Right atrium auricular region (tissue), 2 donors: ENCODE data around the gene GMEB2. TPM values are rescaled to one million over a fixed set of nuclear protein-coding genes. Genes with fewer than 3 reads are reported as not detected.
A peak's percentile ranks its signal among the peaks of the same experiment; 100 is the strongest.

Experiments
- DNase-seq: peaks from one replicate; pipeline ENCODE4 v3.0.0-alpha.2; 2019; ENCODE audit warnings: low spot score
- H3K27ac ChIP-seq, 2 donors: fragments of 200-600 bp; sonication (generic); 1 replicate in 1 of 2; 2 replicates in 1 of 2; pipeline ENCODE4 v1.5.1; 2016 to 2019
- H3K27me3 ChIP-seq, 2 donors: fragments of 200-600 bp; sonication (generic); one replicate each; pipeline versions ENCODE4 v1.5.1 to v1.6.0; 2017 to 2019
- H3K36me3 ChIP-seq: fragments of 200-600 bp; sonication (generic); one replicate; pipeline ENCODE4 v1.5.1; 2016
- H3K4me1 ChIP-seq, 2 donors: fragments of 200-600 bp; sonication (generic); one replicate each; pipeline versions ENCODE4 v1.5.1 to v1.6.0; 2017 to 2019
- H3K4me3 ChIP-seq, 2 donors: fragments of 200-600 bp; sonication (generic); 1 replicate in 1 of 2; 2 replicates in 1 of 2; pipeline ENCODE4 v1.5.1; 2017 to 2019; ENCODE audit warnings: mild to moderate bottlenecking in 1 of 2, moderate library complexity in 1 of 2
- H3K9me3 ChIP-seq, 2 donors: fragments of 200-600 bp; sonication (generic); one replicate each; pipeline ENCODE4 v1.5.1; 2019
- total RNA-seq, 2 donors: library from RNA; depleted of rRNA; stranded (reverse); fragments of >200 nt; gene quantifications; one replicate each; pipeline ENCODE4 v1.1.0, GENCODE V29; 2016
- TF ChIP-seq, protein P1 (sequence below), 2 donors: fragments of 200-600 bp; sonication (generic); IDR thresholded peaks; one replicate each; pipeline ENCODE4 v1.5.1; 2019; ENCODE audit warnings: antibody characterized with exemption in 2 of 2

The GMEB2 gene
- total RNA-seq, 2 donors from 2014 or later = 5.8 to 9.4 TPM

DNA sequence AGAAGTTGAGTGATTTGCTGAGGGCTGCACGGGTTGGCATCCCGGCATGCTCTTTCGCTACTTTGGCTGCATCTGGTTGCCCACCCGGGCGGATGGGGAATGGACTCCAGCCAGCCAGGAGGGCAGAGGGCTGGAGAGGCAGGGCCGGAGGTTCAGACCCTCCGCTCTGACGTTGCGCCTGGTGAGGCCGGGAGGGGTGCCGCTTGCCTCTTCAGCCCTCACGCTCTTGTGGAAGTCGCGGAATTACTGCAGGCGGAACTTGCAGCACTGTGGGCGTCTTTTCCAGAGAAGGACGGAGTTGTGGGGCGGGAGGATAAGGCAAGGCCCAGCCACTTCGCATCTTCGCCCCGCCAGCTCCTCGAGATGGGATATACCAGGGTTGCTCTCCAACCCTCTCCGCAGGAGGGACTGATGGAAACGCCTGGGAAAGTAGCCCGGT is 31.9 kb upstream of the GMEB2 start:
- Histone ChIP-seq H3K9me3 (no peaks in the 10 kb centered on the region), H3K27me3 (no peaks in the 10 kb centered on the region), H3K4me1 (peaks cover 0 to 27% of the 10 kb centered on the region in 2 donors), H3K36me3 (peaks cover 24% of the 10 kb centered on the region), H3K4me3 (peak overlapping the region; percentile 63 to 78), H3K27ac (peak overlapping the region; percentile 81 to 82)
- DNase-seq = no peak
- TF ChIP-seq, protein P1, sequence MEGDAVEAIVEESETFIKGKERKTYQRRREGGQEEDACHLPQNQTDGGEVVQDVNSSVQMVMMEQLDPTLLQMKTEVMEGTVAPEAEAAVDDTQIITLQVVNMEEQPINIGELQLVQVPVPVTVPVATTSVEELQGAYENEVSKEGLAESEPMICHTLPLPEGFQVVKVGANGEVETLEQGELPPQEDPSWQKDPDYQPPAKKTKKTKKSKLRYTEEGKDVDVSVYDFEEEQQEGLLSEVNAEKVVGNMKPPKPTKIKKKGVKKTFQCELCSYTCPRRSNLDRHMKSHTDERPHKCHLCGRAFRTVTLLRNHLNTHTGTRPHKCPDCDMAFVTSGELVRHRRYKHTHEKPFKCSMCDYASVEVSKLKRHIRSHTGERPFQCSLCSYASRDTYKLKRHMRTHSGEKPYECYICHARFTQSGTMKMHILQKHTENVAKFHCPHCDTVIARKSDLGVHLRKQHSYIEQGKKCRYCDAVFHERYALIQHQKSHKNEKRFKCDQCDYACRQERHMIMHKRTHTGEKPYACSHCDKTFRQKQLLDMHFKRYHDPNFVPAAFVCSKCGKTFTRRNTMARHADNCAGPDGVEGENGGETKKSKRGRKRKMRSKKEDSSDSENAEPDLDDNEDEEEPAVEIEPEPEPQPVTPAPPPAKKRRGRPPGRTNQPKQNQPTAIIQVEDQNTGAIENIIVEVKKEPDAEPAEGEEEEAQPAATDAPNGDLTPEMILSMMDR (IDR thresholded peaks at IDR 0.05) = no peak

DNA sequence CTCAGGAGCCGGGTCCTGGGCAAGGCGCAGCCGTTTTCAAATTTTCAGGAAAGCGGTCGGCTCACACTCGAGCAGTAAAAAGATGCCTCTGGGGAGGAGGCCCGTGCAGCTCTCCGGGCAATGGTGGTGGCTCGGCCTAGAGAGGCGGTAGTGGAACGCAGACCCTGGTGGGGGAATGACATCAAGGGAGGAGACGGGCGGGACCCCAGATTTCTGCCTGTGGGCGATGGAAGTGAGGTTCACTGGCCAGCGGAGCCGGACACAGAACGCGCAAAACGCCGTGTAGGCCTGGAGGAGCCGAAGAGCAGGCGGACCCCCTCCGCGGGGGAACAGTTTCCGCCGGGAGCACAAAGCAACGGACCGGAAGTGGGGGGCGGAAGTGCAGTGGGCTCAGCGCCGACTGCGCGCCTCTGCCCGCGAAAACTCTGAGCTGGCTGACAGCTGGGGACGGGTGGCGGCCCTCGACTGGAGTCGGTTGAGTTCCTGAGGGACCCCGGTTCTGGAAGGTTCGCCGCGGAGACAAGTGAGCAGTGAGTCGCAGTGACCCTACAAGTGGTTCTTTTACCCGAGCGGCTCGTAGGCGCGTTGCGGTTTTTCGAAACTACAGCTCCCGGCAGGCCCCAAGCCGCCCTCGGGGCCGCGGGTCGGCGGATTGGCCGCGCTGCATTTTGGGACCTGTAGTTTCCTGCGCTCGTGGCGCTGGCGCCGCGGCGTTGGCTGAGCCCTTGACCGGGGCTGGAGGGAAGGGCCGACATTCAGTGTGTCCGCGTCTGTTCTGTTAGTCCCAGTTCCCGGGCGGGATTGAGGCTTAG is 31.2 kb upstream of the GMEB2 start, which contains the start of gene RTEL1:
TSS of gene RTEL1 (plus strand) at position 376 of the 812 bp plus-strand sequence. CDS start 1,091 bp downstream, outside the sequence.
- DNase-seq = peak; percentile 94
- H3K9me3 ChIP-seq = no peaks in the 10 kb centered on the region
- H3K27ac ChIP-seq = peak within 1 kb of the TSS; percentile 81 to 82

DNA sequence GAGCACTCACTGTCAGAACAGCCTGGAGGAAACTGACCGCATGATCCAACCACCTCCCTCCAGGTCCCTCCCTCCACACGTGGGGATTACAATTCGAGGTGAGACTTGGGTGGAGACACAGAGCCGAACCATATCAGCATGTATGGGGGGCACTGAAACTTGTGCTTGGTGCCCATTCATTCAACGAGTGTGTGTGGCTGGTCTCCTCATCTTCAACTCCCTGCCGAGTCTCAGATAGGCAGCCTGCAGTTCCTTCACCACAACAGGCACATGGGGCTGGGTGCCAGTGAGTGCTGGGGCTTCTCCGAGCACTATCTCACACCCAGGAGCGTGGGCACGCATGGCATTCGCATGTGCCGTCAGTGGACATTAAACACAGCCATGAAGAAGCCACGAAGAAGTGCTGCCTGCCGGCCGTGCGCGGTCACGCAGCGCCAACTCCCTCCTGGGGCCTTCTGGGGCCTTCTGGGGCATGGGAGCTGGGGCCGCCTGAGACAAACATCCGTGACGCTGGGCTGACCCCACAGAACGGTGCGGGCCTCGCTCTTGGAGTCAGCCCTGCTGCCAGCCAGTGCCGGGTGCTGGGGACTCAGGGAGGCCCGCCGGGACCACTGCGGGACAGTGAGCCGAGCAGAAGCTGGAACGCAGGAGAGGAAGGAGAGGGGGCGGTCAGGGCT is 30.5 kb upstream of the GMEB2 start:
- no peak for DNase-seq
- H3K36me3 ChIP-seq = peaks cover 13% of the 10 kb centered on the region
- peak overlapping the region; percentile 63 to 78 for H3K4me3 ChIP-seq
- H3K9me3 ChIP-seq = no peaks in the 10 kb centered on the region
- H3K27me3 ChIP-seq = no peaks in the 10 kb centered on the region
- TF ChIP-seq, protein P1 (IDR thresholded peaks at IDR 0.05) = no peak
- H3K27ac ChIP-seq = peak overlapping the region; percentile 81 to 82
- peaks cover 0 to 39% of the 10 kb centered on the region in 2 donors for H3K4me1 ChIP-seq

More for the DNA sequence above, 31.2 kb upstream of the GMEB2 start, which contains the start of gene RTEL1:
- TF ChIP-seq, protein P1 (IDR thresholded peaks at IDR 0.05) = peak in 1 of 2 donors; percentile 19
- Histone ChIP-seq H3K27me3 (no peaks in the 10 kb centered on the region), H3K4me3 (peak within 1 kb of the TSS; percentile 63 to 78), H3K4me1 (peaks cover 0 to 32% of the 10 kb centered on the region in 2 donors), H3K36me3 (peaks cover 20% of the 10 kb centered on the region)

DNA sequence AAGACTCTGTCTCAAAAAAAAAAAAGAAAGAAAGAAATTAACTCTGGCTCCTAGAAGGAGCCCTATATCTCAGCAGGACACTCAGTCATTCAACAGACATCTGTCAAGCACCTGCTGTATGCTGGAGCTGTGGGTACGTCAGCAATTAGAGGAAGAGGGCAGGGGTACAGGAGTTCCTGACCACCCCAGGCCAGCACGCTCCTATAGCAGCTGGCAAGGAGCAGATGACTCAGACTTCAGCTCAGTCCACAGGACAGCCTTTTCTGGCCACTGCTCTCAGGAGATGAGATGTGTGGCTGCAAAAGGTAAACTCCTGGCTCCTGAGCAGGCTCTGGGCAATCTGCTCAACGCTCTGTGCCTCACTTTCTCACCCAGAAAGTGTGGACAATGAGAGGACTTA is 29.6 kb upstream of the GMEB2 start:
- no peaks in the 10 kb centered on the region for H3K27me3 ChIP-seq
- H3K36me3 ChIP-seq = peaks cover 5% of the 10 kb centered on the region
- TF ChIP-seq, protein P1 (IDR thresholded peaks at IDR 0.05) = no peak
- H3K4me1 ChIP-seq = peaks cover 0 to 48% of the 10 kb centered on the region in 2 donors
- DNase-seq = no peak
- H3K27ac ChIP-seq = no peak overlapping the region
- H3K9me3 ChIP-seq = no peaks in the 10 kb centered on the region
- H3K4me3 ChIP-seq = no peak overlapping the region

DNA sequence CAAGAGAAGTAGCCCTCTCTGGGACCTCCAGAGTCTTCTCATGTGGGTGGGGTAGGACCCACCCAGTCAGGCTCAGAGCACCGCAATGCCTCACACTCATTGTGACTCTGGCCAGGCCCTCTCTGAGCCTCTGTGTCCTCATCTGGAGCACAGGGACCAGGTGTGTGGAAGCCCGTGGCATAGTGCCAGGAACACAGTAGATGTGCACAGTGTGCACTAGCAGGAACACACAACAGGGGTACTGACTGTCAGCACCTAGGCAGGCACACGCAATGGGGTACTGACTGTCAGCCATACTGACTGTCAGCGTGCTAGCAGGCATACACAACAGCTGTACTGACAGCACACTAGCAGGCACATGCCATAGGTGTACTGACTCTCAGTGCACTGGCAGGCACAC is 28.3 kb upstream of the GMEB2 start:
- peaks cover 0 to 4% of the 10 kb centered on the region in 2 donors for H3K27me3 ChIP-seq
- H3K4me1 ChIP-seq = peaks cover 0 to 52% of the 10 kb centered on the region in 2 donors
- no peaks in the 10 kb centered on the region for H3K36me3 ChIP-seq
- no peaks in the 10 kb centered on the region for H3K9me3 ChIP-seq
- no peak overlapping the region for H3K4me3 ChIP-seq
- no peak for DNase-seq
- H3K27ac ChIP-seq = no peak overlapping the region
- TF ChIP-seq, protein P1 (IDR thresholded peaks at IDR 0.05) = no peak
